ENCODE data around the gene AMER2. TPM values are rescaled to one million over a fixed set of nuclear protein-coding genes. Genes with fewer than 3 reads are reported as not detected.

The AMER2 gene
- total RNA-seq, 1 donor from 2014 or later: not detected

- H3K27ac ChIP-seq: no peak overlapping the region
- no peak for ATAC-seq
- intact Hi-C loops (cut with DNase I): no loop called here
- no peaks in the 10 kb centered on the region for H3K4me1 ChIP-seq
- H3K4me3 ChIP-seq: no peak overlapping the region
- no peak for TF ChIP-seq CTCF (IDR thresholded peaks at IDR 0.05)
- H3K36me3 ChIP-seq: no peaks in the 10 kb centered on the region
- H3K9me3 ChIP-seq: no peaks in the 10 kb centered on the region
- no peak for DNase-seq
- peaks cover 13% of the 10 kb centered on the region for H3K27me3 ChIP-seq (ENCODE audit: low read depth)
Observed at GRCh38 chr13:25192052-25192451, 20.0 kb upstream of the AMER2 start.

GRCh38 chr13:25190771-25191170, 18.7 kb upstream of the AMER2 start:
- intact Hi-C loops (cut with DNase I): no loop called here
- H3K27ac ChIP-seq: no peak overlapping the region
- peaks cover 13% of the 10 kb centered on the region for H3K27me3 ChIP-seq (ENCODE audit: low read depth)
- no peaks in the 10 kb centered on the region for H3K36me3 ChIP-seq
- H3K9me3 ChIP-seq: no peaks in the 10 kb centered on the region
- H3K4me1 ChIP-seq: no peaks in the 10 kb centered on the region
- ATAC-seq (no peak), DNase-seq (no peak)
- H3K4me3 ChIP-seq: no peak overlapping the region
- no peak for TF ChIP-seq CTCF (IDR thresholded peaks at IDR 0.05)

GRCh38 chr13:25190256-25190655, 18.2 kb upstream of the AMER2 start:
- DNase-seq (no peak), ATAC-seq (no peak)
- no peaks in the 10 kb centered on the region for H3K9me3 ChIP-seq
- TF ChIP-seq CTCF (IDR thresholded peaks at IDR 0.05): no peak
- H3K4me3 ChIP-seq: no peak overlapping the region
- no peak overlapping the region for H3K27ac ChIP-seq
- peaks cover 13% of the 10 kb centered on the region for H3K27me3 ChIP-seq (ENCODE audit: low read depth)
- H3K36me3 ChIP-seq: no peaks in the 10 kb centered on the region
- no peaks in the 10 kb centered on the region for H3K4me1 ChIP-seq
- intact Hi-C loops (cut with DNase I): no loop called here

- ATAC-seq: no peak
- no peak for DNase-seq
Observed at GRCh38 chr13:25187596-25187995, 15.5 kb upstream of the AMER2 start.

GRCh38 chr13:25186187-25186586, 14.1 kb upstream of the AMER2 start:
- H3K36me3 ChIP-seq: no peaks in the 10 kb centered on the region
- no peak for DNase-seq
- H3K4me3 ChIP-seq: no peak overlapping the region
- ATAC-seq: no peak
- TF ChIP-seq CTCF (IDR thresholded peaks at IDR 0.05): no peak
- no peaks in the 10 kb centered on the region for H3K9me3 ChIP-seq
- intact Hi-C loops (cut with DNase I): no loop called here
- peaks cover 11% of the 10 kb centered on the region for H3K27me3 ChIP-seq (ENCODE audit: low read depth)
- no peak overlapping the region for H3K27ac ChIP-seq
- H3K4me1 ChIP-seq: no peaks in the 10 kb centered on the region

More at GRCh38 chr13:25187596-25187995, 15.5 kb upstream of the AMER2 start:
- intact Hi-C loops (cut with DNase I): no loop called here
- no peak overlapping the region for H3K27ac ChIP-seq
- no peaks in the 10 kb centered on the region for H3K4me1 ChIP-seq
- H3K36me3 ChIP-seq: no peaks in the 10 kb centered on the region
- no peak for TF ChIP-seq CTCF (IDR thresholded peaks at IDR 0.05)
- no peaks in the 10 kb centered on the region for H3K9me3 ChIP-seq
- H3K27me3 ChIP-seq (ENCODE audit: low read depth): peaks cover 17% of the 10 kb centered on the region
- H3K4me3 ChIP-seq: no peak overlapping the region

GRCh38 chr13:25181597-25181996, 9.5 kb upstream of the AMER2 start:
- Histone ChIP-seq H3K4me3 (no peak overlapping the region), H3K4me1 (no peaks in the 10 kb centered on the region), H3K27ac (no peak overlapping the region), H3K36me3 (no peaks in the 10 kb centered on the region), H3K27me3 (ENCODE audit: low read depth) (peaks cover 9% of the 10 kb centered on the region), H3K9me3 (no peaks in the 10 kb centered on the region)
- DNase-seq: no peak
- no peak for ATAC-seq
- no peak for TF ChIP-seq CTCF (IDR thresholded peaks at IDR 0.05)
- intact Hi-C loops (cut with DNase I): no loop called here

All from lower lobe of right lung (tissue), 2 donors.